ENCODE measurements around the gene C1QB. TPM values are rescaled to one million over a fixed set of nuclear protein-coding genes. Genes with fewer than 3 reads are reported as not detected.

C1QB gene
- polyA plus RNA-seq, 3 donors, result 3.9 to 15.4 (median 6.4) TPM

- no peak for TF ChIP-seq CTCF (IDR thresholded peaks at IDR 0.05)
- 100% methylated on average over 1 of the region's 5 CpGs for WGBS (ENCODE audit: insufficient coverage)
- no peaks in the 10 kb centered on the region for H4K20me1 ChIP-seq (ENCODE audit: insufficient read depth, low read length)
- H3K27ac ChIP-seq (ENCODE audit: low read depth in 1 of 2, low read length in 2 of 2), result no peak overlapping the region
- H3K36me3 Mint-ChIP-seq, result no peaks in the 10 kb centered on the region
- H3K9me3 Mint-ChIP-seq, result no peaks in the 10 kb centered on the region
- H3K4me2 ChIP-seq (replicated peaks; ENCODE audit: extremely low read depth, low read length, poor library complexity, severe bottlenecking), result no peak overlapping the region
- H3K36me3 ChIP-seq (replicated peaks in 1 of 2; ENCODE audit: control insufficient read depth in 1 of 2, insufficient read depth in 2 of 2, low read length in 2 of 2), result no peaks in the 10 kb centered on the region
- DNase-seq, result no peak
- no peak overlapping the region for H2AFZ ChIP-seq (ENCODE audit: insufficient read depth, low read depth, low read length, poor library complexity, severe bottlenecking)
- no peaks in the 10 kb centered on the region for H3K27me3 ChIP-seq (ENCODE audit: control insufficient read depth in 2 of 2, insufficient read depth in 2 of 2, low read length in 2 of 2)
- H3K27me3 Mint-ChIP-seq (ENCODE audit: low read depth in 3 of 3), result peaks cover 0 to 6% (median 3%) of the 10 kb centered on the region in 3 donors
- H3K27ac Mint-ChIP-seq, result no peak overlapping the region
- H3K4me1 ChIP-seq (ENCODE audit: control insufficient read depth in 1 of 2, insufficient read depth in 2 of 2, low read length in 2 of 2), result peaks cover 3 to 7% of the 10 kb centered on the region in 2 donors
- intact Hi-C loops (cut with micrococcal nuclease), result no loop called here
- H3K79me2 ChIP-seq (ENCODE audit: insufficient read depth, low read length), result no peaks in the 10 kb centered on the region
- peaks cover 6% of the 10 kb centered on the region for H3K4me1 Mint-ChIP-seq
- no peaks in the 10 kb centered on the region for H3K9me3 ChIP-seq (replicated peaks in 1 of 2; ENCODE audit: control insufficient read depth in 1 of 2, insufficient read depth in 1 of 2, low read length in 2 of 2)
- H3K4me3 Mint-ChIP-seq, result no peak overlapping the region
- no peak overlapping the region for H3K4me3 ChIP-seq (replicated peaks in 1 of 3; ENCODE audit: low read depth in 2 of 3, low read length in 3 of 3)
- H3K9ac ChIP-seq (ENCODE audit: insufficient read depth, low read length, poor library complexity, severe bottlenecking), result no peak overlapping the region
Measured at GRCh38 chr1:22697980-22698379, 44.9 kb downstream of the C1QB start.

- H3K36me3 ChIP-seq (replicated peaks in 1 of 2; ENCODE audit: control insufficient read depth in 1 of 2, insufficient read depth in 2 of 2, low read length in 2 of 2), result no peaks in the 10 kb centered on the region
- Mint-ChIP-seq H3K9me3 (peaks cover 0 to 2% (median 0%) of the 10 kb centered on the region in 7 donors), H3K27me3 (ENCODE audit: low read depth in 3 of 3) (peaks cover 0 to 5% (median 4%) of the 10 kb centered on the region in 3 donors), H3K4me3 (no peak overlapping the region), H3K27ac (no peak overlapping the region), H3K4me1 (peaks cover 9% of the 10 kb centered on the region), H3K36me3 (no peaks in the 10 kb centered on the region)
- intact Hi-C loops (cut with micrococcal nuclease), result loop anchor here (5.0 to 10.0 kb wide), 4 partner anchors 52 to 235 kb away; no protein-coding TSS in a partner anchor
- WGBS (ENCODE audit: insufficient coverage), result 91% methylated on average over 3 of the region's 14 CpGs
- DNase-seq, result no peak
- no peak overlapping the region for H2AFZ ChIP-seq (ENCODE audit: insufficient read depth, low read depth, low read length, poor library complexity, severe bottlenecking)
- no peaks in the 10 kb centered on the region for H3K79me2 ChIP-seq (ENCODE audit: insufficient read depth, low read length)
- H3K9me3 ChIP-seq (replicated peaks in 1 of 2; ENCODE audit: control insufficient read depth in 1 of 2, insufficient read depth in 1 of 2, low read length in 2 of 2), result no peaks in the 10 kb centered on the region
- no peak overlapping the region for H3K4me3 ChIP-seq (replicated peaks in 1 of 3; ENCODE audit: low read depth in 2 of 3, low read length in 3 of 3)
- H3K4me1 ChIP-seq (ENCODE audit: control insufficient read depth in 1 of 2, insufficient read depth in 2 of 2, low read length in 2 of 2), result peaks cover 3 to 14% of the 10 kb centered on the region in 2 donors
- H3K27me3 ChIP-seq (ENCODE audit: control insufficient read depth in 2 of 2, insufficient read depth in 2 of 2, low read length in 2 of 2), result no peaks in the 10 kb centered on the region
- TF ChIP-seq CTCF (IDR thresholded peaks at IDR 0.05), result no peak
- no peak overlapping the region for H3K4me2 ChIP-seq (replicated peaks; ENCODE audit: extremely low read depth, low read length, poor library complexity, severe bottlenecking)
- H3K9ac ChIP-seq (ENCODE audit: insufficient read depth, low read length, poor library complexity, severe bottlenecking), result no peak overlapping the region
- H3K27ac ChIP-seq (ENCODE audit: low read depth in 1 of 2, low read length in 2 of 2), result no peak overlapping the region
- no peaks in the 10 kb centered on the region for H4K20me1 ChIP-seq (ENCODE audit: insufficient read depth, low read length)
Measured at GRCh38 chr1:22699681-22700520, 46.9 kb downstream of the C1QB start.
